Testis (tissue), 2 donors: ENCODE measurements around the gene RERE.

Experiments used
- CTCF ChIP-seq, 3 experiments: fragments of 450-650 bp in 2 of 3; fragments of 200-600 bp in 1 of 3; sonication (generic) in 1 of 3; IDR thresholded peaks; one replicate each; pipeline ENCODE4 v1.5.1; 2016 to 2019; ENCODE audit warnings: antibody characterized with exemption in 3 of 3, mild to moderate bottlenecking in 2 of 3, moderate library complexity in 1 of 3
- POLR2A ChIP-seq: fragments of 450-650 bp; IDR thresholded peaks from one replicate; pipeline ENCODE4 v1.6.1; 2017; ENCODE audit warnings: antibody characterized with exemption, mild to moderate bottlenecking, moderate library complexity

GRCh38 chr1:8551057-8551456 is 266.4 kb downstream of the RERE start:
- TF ChIP-seq CTCF (IDR thresholded peaks at IDR 0.05) (no peak), POLR2A (no peak)
